Testis (tissue), 2 donors: ENCODE measurements around the gene NFE2L2.

ENCODE experiments used
- POLR2A ChIP-seq: fragments of 450-650 bp; IDR thresholded peaks from one replicate; pipeline ENCODE4 v1.6.1; 2017; ENCODE audit warnings: antibody characterized with exemption, mild to moderate bottlenecking, moderate library complexity
- TF ChIP-seq, protein P1 (sequence below), 3 experiments: fragments of 450-650 bp in 2 of 3; fragments of 200-600 bp in 1 of 3; sonication (generic) in 1 of 3; IDR thresholded peaks; one replicate each; pipeline ENCODE4 v1.5.1; 2016 to 2019; ENCODE audit warnings: antibody characterized with exemption in 3 of 3, mild to moderate bottlenecking in 2 of 3, moderate library complexity in 1 of 3

DNA sequence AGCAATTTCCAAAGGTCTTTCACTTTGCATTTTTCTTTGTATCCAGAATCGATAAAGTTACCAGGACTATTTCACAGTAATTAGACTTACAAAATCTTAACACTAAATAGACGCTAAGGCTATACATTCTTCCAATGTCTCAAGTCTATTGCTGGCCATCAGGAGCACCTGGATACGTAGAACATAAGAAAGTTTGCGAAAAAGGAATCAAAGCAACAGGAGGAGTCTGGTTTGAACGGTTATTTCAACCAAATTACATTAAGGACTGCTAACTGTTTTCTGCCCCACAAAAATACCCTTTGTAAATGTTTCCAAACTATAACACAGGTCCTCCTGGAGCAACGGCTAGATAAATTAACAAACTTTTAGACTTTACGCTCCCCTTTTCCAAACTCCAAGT, 53.4 kb downstream of the NFE2L2 start:
- TF ChIP-seq, protein P1, sequence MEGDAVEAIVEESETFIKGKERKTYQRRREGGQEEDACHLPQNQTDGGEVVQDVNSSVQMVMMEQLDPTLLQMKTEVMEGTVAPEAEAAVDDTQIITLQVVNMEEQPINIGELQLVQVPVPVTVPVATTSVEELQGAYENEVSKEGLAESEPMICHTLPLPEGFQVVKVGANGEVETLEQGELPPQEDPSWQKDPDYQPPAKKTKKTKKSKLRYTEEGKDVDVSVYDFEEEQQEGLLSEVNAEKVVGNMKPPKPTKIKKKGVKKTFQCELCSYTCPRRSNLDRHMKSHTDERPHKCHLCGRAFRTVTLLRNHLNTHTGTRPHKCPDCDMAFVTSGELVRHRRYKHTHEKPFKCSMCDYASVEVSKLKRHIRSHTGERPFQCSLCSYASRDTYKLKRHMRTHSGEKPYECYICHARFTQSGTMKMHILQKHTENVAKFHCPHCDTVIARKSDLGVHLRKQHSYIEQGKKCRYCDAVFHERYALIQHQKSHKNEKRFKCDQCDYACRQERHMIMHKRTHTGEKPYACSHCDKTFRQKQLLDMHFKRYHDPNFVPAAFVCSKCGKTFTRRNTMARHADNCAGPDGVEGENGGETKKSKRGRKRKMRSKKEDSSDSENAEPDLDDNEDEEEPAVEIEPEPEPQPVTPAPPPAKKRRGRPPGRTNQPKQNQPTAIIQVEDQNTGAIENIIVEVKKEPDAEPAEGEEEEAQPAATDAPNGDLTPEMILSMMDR (IDR thresholded peaks at IDR 0.05) = no peak
- TF ChIP-seq POLR2A = no peak
